Measurements from ENCODE around the gene MAPK8. TPM values are rescaled to one million over a fixed set of nuclear protein-coding genes. Genes with fewer than 3 reads are reported as not detected.

The MAPK8 gene
- total and polyA plus RNA-seq, 2 donors = 22.6 to 62.1 TPM

GRCh38 chr10:48410503-48410902, 104.0 kb downstream of the MAPK8 start:
- Histone ChIP-seq H3K9me3 (ENCODE audit: control insufficient read depth in 2 of 2, insufficient read depth in 1 of 2, low read length in 1 of 2) (peaks cover 0 to 3% of the 10 kb centered on the region in 2 donors), H3K4me1 (ENCODE audit: control insufficient read depth in 2 of 2, insufficient read depth in 2 of 2, low read length in 2 of 2) (no peaks in the 10 kb centered on the region), H3K4me3 (ENCODE audit: low read length in 2 of 2) (no peak overlapping the region), H3K27ac (ENCODE audit: low read depth in 1 of 2, low read length in 1 of 2) (no peak overlapping the region), H3K27me3 (ENCODE audit: control insufficient read depth in 2 of 2, insufficient read depth in 1 of 2, low read length in 1 of 2) (no peaks in the 10 kb centered on the region), H3K36me3 (ENCODE audit: control insufficient read depth in 2 of 2, insufficient read depth in 2 of 2, low read length in 1 of 2) (peaks cover 0 to 21% of the 10 kb centered on the region in 2 donors)
- 99% methylated on average over 6 of the region's 6 CpGs for WGBS
- no peak for DNase-seq (ENCODE audit: low read depth in 6 of 9, low spot score in 9 of 9)

GRCh38 chr10:48411510-48411909, 105.0 kb downstream of the MAPK8 start:
- H3K4me3 ChIP-seq (ENCODE audit: low read length in 2 of 2) = no peak overlapping the region
- H3K27me3 ChIP-seq (ENCODE audit: control insufficient read depth in 2 of 2, insufficient read depth in 1 of 2, low read length in 1 of 2) = no peaks in the 10 kb centered on the region
- H3K36me3 ChIP-seq (ENCODE audit: control insufficient read depth in 2 of 2, insufficient read depth in 2 of 2, low read length in 1 of 2) = peaks cover 0 to 18% of the 10 kb centered on the region in 2 donors
- peaks cover 0 to 3% of the 10 kb centered on the region in 2 donors for H3K9me3 ChIP-seq (ENCODE audit: control insufficient read depth in 2 of 2, insufficient read depth in 1 of 2, low read length in 1 of 2)
- H3K4me1 ChIP-seq (ENCODE audit: control insufficient read depth in 2 of 2, insufficient read depth in 2 of 2, low read length in 2 of 2) = no peaks in the 10 kb centered on the region
- over 99% methylated on average over 2 of the region's 2 CpGs for WGBS
- no peak overlapping the region for H3K27ac ChIP-seq (ENCODE audit: low read depth in 1 of 2, low read length in 1 of 2)
- no peak for DNase-seq (ENCODE audit: low read depth in 6 of 9, low spot score in 9 of 9)

- Histone ChIP-seq H3K36me3 (ENCODE audit: control insufficient read depth in 2 of 2, insufficient read depth in 2 of 2, low read length in 1 of 2) (peaks cover 0 to 18% of the 10 kb centered on the region in 2 donors), H3K4me3 (ENCODE audit: low read length in 2 of 2) (no peak overlapping the region), H3K9me3 (ENCODE audit: control insufficient read depth in 2 of 2, insufficient read depth in 1 of 2, low read length in 1 of 2) (peaks cover 0 to 3% of the 10 kb centered on the region in 2 donors), H3K27me3 (ENCODE audit: control insufficient read depth in 2 of 2, insufficient read depth in 1 of 2, low read length in 1 of 2) (no peaks in the 10 kb centered on the region), H3K27ac (ENCODE audit: low read depth in 1 of 2, low read length in 1 of 2) (no peak overlapping the region), H3K4me1 (ENCODE audit: control insufficient read depth in 2 of 2, insufficient read depth in 2 of 2, low read length in 2 of 2) (no peaks in the 10 kb centered on the region)
- 96% methylated on average over 3 of the region's 3 CpGs for WGBS
- DNase-seq (ENCODE audit: low read depth in 6 of 9, low spot score in 9 of 9) = no peak
These were observed 105.6 kb downstream of the MAPK8 start for GRCh38 chr10:48412081-48412480.

- no peak overlapping the region for H3K4me3 ChIP-seq (ENCODE audit: low read length in 2 of 2)
- no peaks in the 10 kb centered on the region for H3K4me1 ChIP-seq (ENCODE audit: control insufficient read depth in 2 of 2, insufficient read depth in 2 of 2, low read length in 2 of 2)
- H3K36me3 ChIP-seq (ENCODE audit: control insufficient read depth in 2 of 2, insufficient read depth in 2 of 2, low read length in 1 of 2) = peaks cover 0 to 18% of the 10 kb centered on the region in 2 donors
- no peaks in the 10 kb centered on the region for H3K27me3 ChIP-seq (ENCODE audit: control insufficient read depth in 2 of 2, insufficient read depth in 1 of 2, low read length in 1 of 2)
- no peak overlapping the region for H3K27ac ChIP-seq (ENCODE audit: low read depth in 1 of 2, low read length in 1 of 2)
- over 99% methylated on average over 4 of the region's 4 CpGs for WGBS
- peaks cover 0 to 3% of the 10 kb centered on the region in 2 donors for H3K9me3 ChIP-seq (ENCODE audit: control insufficient read depth in 2 of 2, insufficient read depth in 1 of 2, low read length in 1 of 2)
- no peak for DNase-seq (ENCODE audit: low read depth in 6 of 9, low spot score in 9 of 9)
These were observed 106.5 kb downstream of the MAPK8 start for GRCh38 chr10:48412933-48413332.

- H3K27me3 ChIP-seq (ENCODE audit: control insufficient read depth in 2 of 2, insufficient read depth in 1 of 2, low read length in 1 of 2) = no peaks in the 10 kb centered on the region
- no peak overlapping the region for H3K4me3 ChIP-seq (ENCODE audit: low read length in 2 of 2)
- H3K4me1 ChIP-seq (ENCODE audit: control insufficient read depth in 2 of 2, insufficient read depth in 2 of 2, low read length in 2 of 2) = no peaks in the 10 kb centered on the region
- H3K27ac ChIP-seq (ENCODE audit: low read depth in 1 of 2, low read length in 1 of 2) = no peak overlapping the region
- no peak for DNase-seq (ENCODE audit: low read depth in 6 of 9, low spot score in 9 of 9)
- peaks cover 0 to 18% of the 10 kb centered on the region in 2 donors for H3K36me3 ChIP-seq (ENCODE audit: control insufficient read depth in 2 of 2, insufficient read depth in 2 of 2, low read length in 1 of 2)
- WGBS = 100% methylated on average over 1 of the region's 1 CpG
- peaks cover 0 to 3% of the 10 kb centered on the region in 2 donors for H3K9me3 ChIP-seq (ENCODE audit: control insufficient read depth in 2 of 2, insufficient read depth in 1 of 2, low read length in 1 of 2)
These were observed 107.7 kb downstream of the MAPK8 start for GRCh38 chr10:48414160-48414559.

- no peak for DNase-seq (ENCODE audit: low read depth in 6 of 9, low spot score in 9 of 9)
- Histone ChIP-seq H3K27me3 (ENCODE audit: control insufficient read depth in 2 of 2, insufficient read depth in 1 of 2, low read length in 1 of 2) (no peaks in the 10 kb centered on the region), H3K9me3 (ENCODE audit: control insufficient read depth in 2 of 2, insufficient read depth in 1 of 2, low read length in 1 of 2) (peaks cover 0 to 3% of the 10 kb centered on the region in 2 donors), H3K36me3 (ENCODE audit: control insufficient read depth in 2 of 2, insufficient read depth in 2 of 2, low read length in 1 of 2) (peaks cover 0 to 18% of the 10 kb centered on the region in 2 donors), H3K27ac (ENCODE audit: low read depth in 1 of 2, low read length in 1 of 2) (no peak overlapping the region), H3K4me3 (ENCODE audit: low read length in 2 of 2) (no peak overlapping the region), H3K4me1 (ENCODE audit: control insufficient read depth in 2 of 2, insufficient read depth in 2 of 2, low read length in 2 of 2) (no peaks in the 10 kb centered on the region)
- 94% methylated on average over 1 of the region's 1 CpG for WGBS
These were observed 108.3 kb downstream of the MAPK8 start for GRCh38 chr10:48414778-48415177.

- DNase-seq (ENCODE audit: low read depth in 6 of 9, low spot score in 9 of 9) = no peak
- H3K27ac ChIP-seq (ENCODE audit: low read depth in 1 of 2, low read length in 1 of 2) = no peak overlapping the region
- H3K27me3 ChIP-seq (ENCODE audit: control insufficient read depth in 2 of 2, insufficient read depth in 1 of 2, low read length in 1 of 2) = no peaks in the 10 kb centered on the region
- WGBS = 95% methylated on average over 2 of the region's 2 CpGs
- peaks cover 0 to 16% of the 10 kb centered on the region in 2 donors for H3K36me3 ChIP-seq (ENCODE audit: control insufficient read depth in 2 of 2, insufficient read depth in 2 of 2, low read length in 1 of 2)
- H3K9me3 ChIP-seq (ENCODE audit: control insufficient read depth in 2 of 2, insufficient read depth in 1 of 2, low read length in 1 of 2) = peaks cover 0 to 3% of the 10 kb centered on the region in 2 donors
- H3K4me3 ChIP-seq (ENCODE audit: low read length in 2 of 2) = no peak overlapping the region
- no peaks in the 10 kb centered on the region for H3K4me1 ChIP-seq (ENCODE audit: control insufficient read depth in 2 of 2, insufficient read depth in 2 of 2, low read length in 2 of 2)
These were observed 110.2 kb downstream of the MAPK8 start for GRCh38 chr10:48416584-48417232.

GRCh38 chr10:48417374-48417773, 110.9 kb downstream of the MAPK8 start:
- no peaks in the 10 kb centered on the region for H3K4me1 ChIP-seq (ENCODE audit: control insufficient read depth in 2 of 2, insufficient read depth in 2 of 2, low read length in 2 of 2)
- no peak overlapping the region for H3K27ac ChIP-seq (ENCODE audit: low read depth in 1 of 2, low read length in 1 of 2)
- DNase-seq (ENCODE audit: low read depth in 6 of 9, low spot score in 9 of 9) = no peak
- H3K9me3 ChIP-seq (ENCODE audit: control insufficient read depth in 2 of 2, insufficient read depth in 1 of 2, low read length in 1 of 2) = no peaks in the 10 kb centered on the region
- H3K27me3 ChIP-seq (ENCODE audit: control insufficient read depth in 2 of 2, insufficient read depth in 1 of 2, low read length in 1 of 2) = no peaks in the 10 kb centered on the region
- 98% methylated on average over 1 of the region's 1 CpG for WGBS
- no peak overlapping the region for H3K4me3 ChIP-seq (ENCODE audit: low read length in 2 of 2)
- peaks cover 0 to 15% of the 10 kb centered on the region in 2 donors for H3K36me3 ChIP-seq (ENCODE audit: control insufficient read depth in 2 of 2, insufficient read depth in 2 of 2, low read length in 1 of 2)

GRCh38 chr10:48418189-48418788, 111.8 kb downstream of the MAPK8 start:
- Histone ChIP-seq H3K27ac (ENCODE audit: low read depth in 1 of 2, low read length in 1 of 2) (no peak overlapping the region), H3K36me3 (ENCODE audit: control insufficient read depth in 2 of 2, insufficient read depth in 2 of 2, low read length in 1 of 2) (peaks cover 0 to 6% of the 10 kb centered on the region in 2 donors), H3K4me1 (ENCODE audit: control insufficient read depth in 2 of 2, insufficient read depth in 2 of 2, low read length in 2 of 2) (no peaks in the 10 kb centered on the region), H3K4me3 (ENCODE audit: low read length in 2 of 2) (no peak overlapping the region), H3K27me3 (ENCODE audit: control insufficient read depth in 2 of 2, insufficient read depth in 1 of 2, low read length in 1 of 2) (no peaks in the 10 kb centered on the region), H3K9me3 (ENCODE audit: control insufficient read depth in 2 of 2, insufficient read depth in 1 of 2, low read length in 1 of 2) (no peaks in the 10 kb centered on the region)
- no peak for DNase-seq (ENCODE audit: low read depth in 6 of 9, low spot score in 9 of 9)
- WGBS = 91% methylated on average over 5 of the region's 5 CpGs
